GM21526 (cell line): ENCODE measurements around the gene CYBC1.

Experiments
- ATAC-seq: cut with Tn5 transposase; IDR thresholded peaks from one replicate; pipeline ENCODE4 v1.9.1; 2021; ENCODE audit warnings: moderate library complexity; ENCODE audit not compliant: unreplicated experiment, low FRiP score

Gene CYBC1

GRCh38 chr17:82450357-82451106, at the start of gene CYBC1:
CYBC1 (minus strand) TSS chr17:82450752; CDS start chr17:82449254, 1,498 bp downstream.
- peak; percentile 51 for ATAC-seq

DNA sequence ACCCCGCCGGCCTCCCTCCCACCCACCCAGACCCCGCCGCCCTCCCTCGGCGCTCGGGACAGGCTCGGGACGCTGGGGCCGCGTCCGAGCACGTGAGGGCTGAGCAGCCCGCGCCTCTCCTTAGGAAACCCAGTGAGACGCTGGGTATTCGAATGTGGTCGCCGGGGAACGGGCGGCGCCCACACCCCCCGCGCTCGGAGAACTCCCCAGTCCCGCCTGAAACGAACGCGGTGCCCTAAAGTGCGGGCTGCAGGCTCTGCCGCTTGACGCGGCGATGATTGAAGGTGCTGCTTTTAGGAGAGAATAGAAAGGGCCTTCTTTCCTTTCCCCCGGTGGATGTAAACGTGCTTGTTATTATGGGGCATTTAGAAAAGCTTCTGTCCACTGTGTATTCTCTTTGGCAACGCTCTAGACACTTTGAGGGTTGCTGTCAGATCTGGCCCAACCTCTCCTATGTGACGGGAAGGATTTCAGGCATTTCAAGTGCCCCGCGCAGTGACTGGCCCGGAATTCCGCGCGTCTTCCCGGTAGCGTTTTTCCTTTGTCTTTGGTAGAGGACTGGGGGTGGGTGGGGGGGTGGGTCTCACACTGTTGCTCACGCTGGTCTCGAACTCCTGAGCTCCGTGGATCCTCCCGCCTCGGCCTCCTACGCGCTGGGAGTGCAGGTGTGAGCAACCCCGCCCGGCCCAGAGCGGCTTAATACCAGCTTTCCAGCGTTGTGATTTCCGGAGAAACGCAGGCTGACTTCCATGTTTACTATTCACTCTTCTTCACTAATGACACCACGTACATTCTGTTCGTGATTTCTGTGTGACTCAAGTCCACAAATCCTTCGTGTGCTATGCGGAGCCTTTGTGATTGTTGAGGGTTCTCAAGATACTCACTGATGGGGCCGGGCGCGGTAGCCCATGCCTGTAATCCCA, 47.2 kb upstream of the CYBC1 start:
- peak; percentile 5 for ATAC-seq

GRCh38 chr17:82496529-82497434, 46.2 kb upstream of the CYBC1 start:
- ATAC-seq: peak; percentile 47

- ATAC-seq: no peak
These were observed 45.4 kb upstream of the CYBC1 start for GRCh38 chr17:82495844-82496528.

DNA sequence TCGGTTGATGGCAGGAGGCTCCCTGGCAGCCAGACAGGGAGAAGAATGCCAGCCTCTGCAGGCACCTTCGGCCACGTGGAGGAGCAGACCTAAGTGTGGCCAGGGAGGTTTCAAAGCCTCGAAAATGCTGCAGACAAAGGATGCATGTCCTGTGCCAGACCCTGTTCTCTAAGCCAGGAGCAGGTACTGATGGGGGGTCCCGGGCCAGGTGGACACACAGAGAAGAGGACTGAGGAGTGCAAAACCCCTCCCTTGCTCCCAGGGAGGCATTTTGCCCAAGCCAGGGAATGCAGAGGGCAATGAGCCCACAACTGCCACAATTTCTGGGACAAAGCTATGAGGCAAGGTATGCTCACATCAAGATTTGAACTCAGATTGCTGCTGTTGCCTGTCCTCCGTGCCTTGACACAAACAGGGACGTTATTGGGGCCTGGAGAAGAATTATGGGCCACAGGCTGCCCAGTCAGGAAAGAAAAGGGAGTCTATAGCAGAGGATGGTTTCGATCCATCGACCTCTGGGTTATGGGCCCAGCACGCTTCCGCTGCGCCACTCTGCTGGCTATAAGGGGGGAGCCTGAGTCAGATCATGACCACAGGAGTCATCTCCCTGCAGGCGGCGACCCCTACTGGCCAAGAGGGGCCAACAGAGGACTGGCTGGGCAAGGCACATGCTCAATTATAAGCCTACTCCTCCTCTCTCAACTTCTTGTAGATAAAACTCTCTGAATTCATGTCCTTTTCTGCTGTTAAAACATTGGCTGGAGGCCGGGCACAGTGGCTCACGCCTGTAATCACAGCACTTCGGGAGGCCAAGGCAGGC, 43.9 kb upstream of the CYBC1 start:
- ATAC-seq: peak; percentile 47

DNA sequence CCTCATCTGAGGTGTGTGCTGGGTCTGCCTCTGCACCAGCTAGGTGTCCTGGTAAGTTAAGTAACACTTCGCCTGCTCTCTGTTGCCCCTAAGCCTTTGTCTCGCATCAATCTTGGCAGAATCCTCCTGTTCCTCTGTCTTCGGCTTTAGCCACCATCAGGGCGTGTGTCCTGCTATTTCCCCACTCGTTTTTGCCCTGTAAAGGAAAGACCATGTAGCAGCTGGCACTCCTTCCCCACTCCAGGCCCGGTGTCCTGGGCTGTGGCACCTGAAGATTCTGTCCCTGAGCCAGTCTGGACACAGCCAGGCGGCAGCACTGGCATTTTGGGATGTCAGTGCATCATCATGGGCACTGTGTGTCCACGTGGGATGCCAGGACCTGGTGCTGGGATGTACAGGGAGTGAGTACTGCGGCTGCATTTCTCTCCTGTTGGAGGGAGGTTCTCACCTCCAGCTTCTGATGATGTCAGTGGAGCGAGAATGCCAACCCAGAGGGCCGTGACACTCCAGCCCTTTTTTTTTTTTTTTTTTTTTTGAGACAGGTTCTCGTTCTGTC, 42.8 kb upstream of the CYBC1 start:
- ATAC-seq: no peak

- ATAC-seq: no peak
These were observed 42.2 kb upstream of the CYBC1 start for GRCh38 chr17:82492643-82493225.

DNA sequence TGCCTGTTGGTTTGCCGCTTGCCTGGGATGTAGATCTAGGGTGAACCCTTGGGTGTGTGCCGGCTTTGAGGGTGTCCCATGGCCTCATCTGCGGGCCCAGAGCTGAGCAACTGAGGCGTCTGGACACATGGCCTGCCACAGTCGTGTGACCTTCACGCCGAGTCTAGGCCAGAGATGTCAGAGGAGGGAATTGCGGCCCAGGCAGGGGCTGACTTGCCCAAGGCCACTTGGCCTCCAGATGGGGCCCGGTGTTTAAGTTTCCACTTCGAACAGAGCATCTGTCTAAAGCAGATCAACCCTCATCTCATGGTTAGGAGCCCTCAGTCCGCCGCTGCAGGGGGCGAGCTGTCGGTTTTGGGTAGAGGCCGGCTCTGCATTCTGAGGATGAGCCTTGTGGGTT, 41.0 kb upstream of the CYBC1 start:
- ATAC-seq: no peak

- ATAC-seq: no peak
These were observed 40.6 kb upstream of the CYBC1 start for GRCh38 chr17:82491196-82491530.

DNA sequence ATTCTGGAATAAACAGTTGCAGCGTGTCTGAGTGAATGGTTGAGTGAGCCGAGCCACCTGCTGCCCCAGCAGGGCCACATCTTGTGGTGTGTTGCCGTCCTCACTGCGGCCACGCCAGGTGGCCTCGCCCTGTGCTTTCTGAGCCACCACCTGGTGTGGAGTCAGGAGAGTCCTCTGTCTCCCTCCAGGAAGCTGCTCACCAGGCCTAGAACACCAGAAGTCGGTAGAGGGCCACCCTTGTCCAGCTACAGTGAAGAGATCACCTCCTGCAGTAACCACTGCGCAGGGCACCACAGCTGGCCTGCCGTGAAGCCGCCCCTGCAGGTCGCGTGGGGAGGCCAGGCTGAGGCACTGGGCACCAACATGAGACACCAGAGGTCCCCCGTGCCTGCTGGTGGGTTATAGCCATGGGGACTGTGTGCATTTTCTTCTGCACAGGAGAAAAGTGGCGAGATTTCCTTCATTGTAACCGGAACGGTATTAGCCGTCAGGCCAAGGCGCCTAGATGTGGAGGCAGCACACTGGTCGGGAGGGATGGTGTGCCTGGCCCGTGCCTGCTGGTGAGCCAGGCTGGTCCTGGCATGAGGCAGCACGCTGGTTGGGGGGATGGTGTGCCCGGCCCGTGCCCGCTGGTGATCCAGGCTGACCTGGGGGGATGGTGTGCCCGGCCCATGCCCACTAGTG, 40.1 kb upstream of the CYBC1 start:
- no peak for ATAC-seq

DNA sequence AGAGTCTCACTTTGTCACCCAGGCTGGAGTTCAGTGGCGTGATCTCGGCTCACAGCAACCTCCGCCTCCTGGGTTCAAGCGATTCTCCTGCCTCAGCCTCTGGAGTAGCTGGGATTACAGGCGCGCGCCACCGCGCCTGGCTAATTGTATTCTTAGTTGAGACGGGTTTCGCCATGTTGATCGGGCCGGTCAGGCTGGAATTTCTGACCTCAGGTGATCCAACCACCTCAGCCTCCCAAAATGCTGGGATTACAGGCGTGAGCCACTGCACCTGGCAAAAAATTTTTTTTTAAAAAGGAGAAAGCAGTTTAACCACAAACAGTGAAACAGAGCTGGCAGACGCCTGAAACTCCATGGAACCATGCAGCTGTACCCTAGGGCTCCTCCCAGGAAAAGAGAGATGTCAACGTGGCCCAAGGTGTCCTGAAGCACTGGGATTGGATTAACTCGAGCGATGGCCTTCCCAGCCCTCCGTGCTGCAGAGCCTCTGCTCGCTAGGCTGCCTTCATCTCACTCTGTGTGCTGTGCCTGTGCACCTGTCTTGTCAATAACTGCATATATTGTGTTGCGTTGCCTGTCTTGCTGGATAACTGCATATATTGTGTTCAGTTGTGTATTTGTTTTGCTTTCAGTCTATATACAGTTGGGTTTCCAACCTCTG, 39.4 kb upstream of the CYBC1 start:
- no peak for ATAC-seq

DNA sequence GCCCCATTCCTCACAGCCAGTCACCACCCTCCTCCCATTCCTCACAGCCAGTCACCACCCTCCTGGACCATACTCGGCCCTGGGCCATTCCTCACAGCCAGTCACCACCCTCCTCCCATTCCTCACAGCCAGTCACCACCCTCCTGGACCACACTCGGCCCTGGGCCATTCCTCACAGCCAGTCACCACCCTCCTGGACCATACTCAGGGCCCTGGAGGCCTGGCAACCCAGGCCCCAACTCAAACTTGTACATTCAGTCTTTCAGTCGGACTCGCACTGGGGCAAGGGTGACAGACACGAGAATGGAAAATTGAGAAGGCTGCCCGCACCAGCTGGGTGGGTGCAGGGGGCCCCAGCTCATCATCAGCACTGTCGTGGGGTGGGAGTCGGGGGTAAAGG, 38.6 kb upstream of the CYBC1 start:
- ATAC-seq: no peak

GRCh38 chr17:82487910-82488309, 37.4 kb upstream of the CYBC1 start:
- no peak for ATAC-seq

GRCh38 chr17:82486231-82487094, 35.9 kb upstream of the CYBC1 start:
- no peak for ATAC-seq

DNA sequence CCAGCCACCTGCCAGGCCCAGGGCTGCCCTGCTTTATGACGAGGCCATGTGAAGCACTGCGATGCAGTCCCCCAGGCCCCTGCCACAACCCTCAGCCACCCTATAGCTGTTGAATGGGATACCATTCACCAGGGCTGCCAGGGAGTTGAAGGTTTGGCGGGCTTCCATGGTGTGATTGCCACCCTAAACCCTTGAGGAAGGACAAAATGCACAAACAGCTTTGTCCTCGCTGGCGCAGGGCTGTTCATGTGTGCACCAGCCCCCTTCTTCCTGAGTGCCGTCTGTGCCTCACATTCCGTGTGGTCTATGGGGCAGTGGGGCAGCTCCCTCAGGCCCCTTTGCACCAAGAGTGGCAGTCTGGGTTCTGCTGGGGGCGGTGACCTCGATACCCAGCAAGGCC, 33.3 kb upstream of the CYBC1 start:
- ATAC-seq: no peak

- no peak for ATAC-seq
These were observed 32.7 kb upstream of the CYBC1 start for GRCh38 chr17:82483204-82483660.

GRCh38 chr17:82480318-82480717, 29.8 kb upstream of the CYBC1 start:
- ATAC-seq: no peak
